ENCODE data around the gene RCAN2. TPM values are rescaled to one million over a fixed set of nuclear protein-coding genes. Genes with fewer than 3 reads are reported as not detected.

RCAN2 gene
- total and polyA plus RNA-seq, 8 donors, result 1.7 to 19.0 (median 3.4) TPM

- no peak for FAIRE-seq
- no peak for DNase-seq
- intact Hi-C loops (cut with DNase I), result no loop called here
Observed at GRCh38 chr6:46243754-46244153, 247.5 kb downstream of the RCAN2 start.

DNA sequence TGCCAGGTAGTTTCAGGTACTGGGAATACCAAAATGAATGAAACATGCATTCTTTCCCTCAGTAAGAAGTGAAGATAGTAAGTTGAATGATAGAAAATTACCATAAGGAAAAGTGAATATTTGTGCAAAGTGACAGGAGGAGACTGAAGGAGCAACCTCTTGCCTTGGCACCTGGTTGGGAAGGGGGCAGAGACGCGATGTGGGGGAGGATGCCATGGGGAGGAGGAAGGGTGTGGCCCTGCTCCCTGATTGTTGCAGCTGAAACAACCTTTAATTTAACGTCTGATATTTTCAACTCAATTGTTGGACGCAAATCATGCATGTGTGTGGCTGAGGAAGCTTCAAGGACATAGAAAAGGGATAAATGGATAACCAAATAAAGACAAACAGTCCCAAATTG, 248.3 kb downstream of the RCAN2 start:
- no peaks in the 10 kb centered on the region for H3K36me3 ChIP-seq
- no peaks in the 10 kb centered on the region for H3K4me1 ChIP-seq
- no peak overlapping the region for H3K27ac ChIP-seq
- no peaks in the 10 kb centered on the region for H3K27me3 ChIP-seq
- intact Hi-C loops (cut with DNase I), result no loop called here
- FAIRE-seq, result no peak
- TF ChIP-seq, protein P1, sequence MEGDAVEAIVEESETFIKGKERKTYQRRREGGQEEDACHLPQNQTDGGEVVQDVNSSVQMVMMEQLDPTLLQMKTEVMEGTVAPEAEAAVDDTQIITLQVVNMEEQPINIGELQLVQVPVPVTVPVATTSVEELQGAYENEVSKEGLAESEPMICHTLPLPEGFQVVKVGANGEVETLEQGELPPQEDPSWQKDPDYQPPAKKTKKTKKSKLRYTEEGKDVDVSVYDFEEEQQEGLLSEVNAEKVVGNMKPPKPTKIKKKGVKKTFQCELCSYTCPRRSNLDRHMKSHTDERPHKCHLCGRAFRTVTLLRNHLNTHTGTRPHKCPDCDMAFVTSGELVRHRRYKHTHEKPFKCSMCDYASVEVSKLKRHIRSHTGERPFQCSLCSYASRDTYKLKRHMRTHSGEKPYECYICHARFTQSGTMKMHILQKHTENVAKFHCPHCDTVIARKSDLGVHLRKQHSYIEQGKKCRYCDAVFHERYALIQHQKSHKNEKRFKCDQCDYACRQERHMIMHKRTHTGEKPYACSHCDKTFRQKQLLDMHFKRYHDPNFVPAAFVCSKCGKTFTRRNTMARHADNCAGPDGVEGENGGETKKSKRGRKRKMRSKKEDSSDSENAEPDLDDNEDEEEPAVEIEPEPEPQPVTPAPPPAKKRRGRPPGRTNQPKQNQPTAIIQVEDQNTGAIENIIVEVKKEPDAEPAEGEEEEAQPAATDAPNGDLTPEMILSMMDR (IDR thresholded peaks at IDR 0.05), result no peak
- H3K9me3 ChIP-seq, result no peaks in the 10 kb centered on the region
- no peak for ATAC-seq
- H3K4me3 ChIP-seq, result no peak overlapping the region
- DNase-seq, result no peak
- WGBS, 2 donors, result 73 to 81% methylated on average over 4 of the region's 4 CpGs

More at GRCh38 chr6:46243754-46244153, 247.5 kb downstream of the RCAN2 start:
- Histone ChIP-seq H3K4me3 (no peak overlapping the region), H3K27ac (no peak overlapping the region), H3K9me3 (no peaks in the 10 kb centered on the region), H3K36me3 (no peaks in the 10 kb centered on the region), H3K27me3 (no peaks in the 10 kb centered on the region), H3K4me1 (no peaks in the 10 kb centered on the region)
- 64 to 73% methylated on average over 5 of the region's 5 CpGs for WGBS, 2 donors
- ATAC-seq, result no peak
- TF ChIP-seq, protein P1 (IDR thresholded peaks at IDR 0.05), result no peak

GRCh38 chr6:46240866-46241565, 250.2 kb downstream of the RCAN2 start:
- Histone ChIP-seq H3K4me3 (no peak overlapping the region), H3K27me3 (no peaks in the 10 kb centered on the region), H3K4me1 (no peaks in the 10 kb centered on the region), H3K36me3 (no peaks in the 10 kb centered on the region), H3K9me3 (no peaks in the 10 kb centered on the region), H3K27ac (no peak overlapping the region)
- DNase-seq (no peak), ATAC-seq (no peak), FAIRE-seq (no peak)
- 81 to 86% methylated on average over 5 of the region's 5 CpGs for WGBS, 2 donors
- TF ChIP-seq, protein P1 (IDR thresholded peaks at IDR 0.05), result no peak
- intact Hi-C loops (cut with DNase I), result no loop called here

- no peaks in the 10 kb centered on the region for H3K36me3 ChIP-seq
- H3K27ac ChIP-seq, result no peak overlapping the region
- DNase-seq, result no peak
- intact Hi-C loops (cut with DNase I), result loop anchor here in 1 of 3 donors (10.0 kb wide), 1 partner anchor 168 kb away; no protein-coding TSS in a partner anchor
- no peak overlapping the region for H3K4me3 ChIP-seq
- H3K27me3 ChIP-seq, result no peaks in the 10 kb centered on the region
- 86 to 92% methylated on average over 1 of the region's 1 CpG for WGBS, 2 donors
- no peak for FAIRE-seq
- no peaks in the 10 kb centered on the region for H3K4me1 ChIP-seq
- no peak for ATAC-seq
- TF ChIP-seq, protein P1 (IDR thresholded peaks at IDR 0.05), result no peak
- no peaks in the 10 kb centered on the region for H3K9me3 ChIP-seq
Observed at GRCh38 chr6:46236752-46237151, 254.5 kb downstream of the RCAN2 start.

GRCh38 chr6:46235242-46235641, 256.0 kb downstream of the RCAN2 start:
- 86 to 90% methylated on average over 3 of the region's 3 CpGs for WGBS, 2 donors
- no peak for FAIRE-seq
- no peak overlapping the region for H3K27ac ChIP-seq
- H3K36me3 ChIP-seq, result no peaks in the 10 kb centered on the region
- H3K9me3 ChIP-seq, result no peaks in the 10 kb centered on the region
- DNase-seq, result no peak
- no peak for ATAC-seq
- intact Hi-C loops (cut with DNase I), result loop anchor here in 1 of 3 donors (10.0 kb wide), 1 partner anchor 170 kb away; no protein-coding TSS in a partner anchor
- no peak overlapping the region for H3K4me3 ChIP-seq
- H3K27me3 ChIP-seq, result no peaks in the 10 kb centered on the region
- H3K4me1 ChIP-seq, result no peaks in the 10 kb centered on the region
- TF ChIP-seq, protein P1 (IDR thresholded peaks at IDR 0.05), result no peak

Measured in pancreas (tissue), 10 donors.